NCI-H82 treated with DMSO at 0.1 percent for 48 hours (cell line): ENCODE results near the gene GRAMD1B.

ENCODE experiments used
- DNase-seq: peaks from one replicate; lab custom pipeline; 2025; ENCODE audit not compliant: unreplicated experiment; lab: John Stamatoyannopoulos, UW

GRAMD1B gene

DNA sequence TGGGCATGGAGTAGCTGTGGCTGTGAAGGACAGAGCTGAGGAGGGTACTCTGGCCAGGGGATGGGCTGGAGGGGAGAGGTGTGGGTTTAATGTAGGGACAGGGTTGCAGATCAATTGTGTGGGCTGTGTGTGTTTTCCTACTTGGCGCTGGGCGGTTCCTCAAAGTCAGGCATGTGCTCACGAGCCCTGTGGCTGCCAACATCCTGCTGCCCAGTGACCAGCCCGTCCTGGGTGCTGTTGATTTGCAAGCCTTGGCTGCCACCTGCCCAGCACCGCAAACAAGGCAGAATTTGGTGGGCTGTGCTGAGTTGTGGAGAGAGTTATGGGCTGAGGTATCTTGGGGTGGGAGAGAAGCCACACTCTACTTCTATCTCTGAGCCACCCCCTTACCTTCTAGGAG is 155.1 kb downstream of the GRAMD1B start:
- DNase-seq, result no peak

DNA sequence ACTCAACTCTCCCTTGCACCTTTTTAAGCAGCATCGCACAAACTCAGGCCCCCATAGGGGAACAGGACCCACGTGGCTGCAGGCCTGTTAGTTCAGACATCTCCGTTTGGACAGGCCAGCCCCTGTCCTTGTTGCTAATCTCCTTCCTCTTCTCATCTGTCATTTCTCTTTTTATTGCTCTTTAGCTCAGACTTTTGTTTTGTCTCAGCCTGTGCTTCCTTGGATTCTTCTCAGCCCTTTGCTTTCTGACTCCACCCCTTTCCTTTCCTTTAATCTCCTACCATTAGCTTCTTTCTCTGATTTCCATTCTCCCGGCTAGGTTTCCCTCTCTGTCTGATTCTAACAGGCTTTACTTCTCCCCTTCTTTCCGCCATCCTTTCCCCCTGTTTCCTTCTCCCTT is 155.6 kb downstream of the GRAMD1B start:
- no peak for DNase-seq

DNA sequence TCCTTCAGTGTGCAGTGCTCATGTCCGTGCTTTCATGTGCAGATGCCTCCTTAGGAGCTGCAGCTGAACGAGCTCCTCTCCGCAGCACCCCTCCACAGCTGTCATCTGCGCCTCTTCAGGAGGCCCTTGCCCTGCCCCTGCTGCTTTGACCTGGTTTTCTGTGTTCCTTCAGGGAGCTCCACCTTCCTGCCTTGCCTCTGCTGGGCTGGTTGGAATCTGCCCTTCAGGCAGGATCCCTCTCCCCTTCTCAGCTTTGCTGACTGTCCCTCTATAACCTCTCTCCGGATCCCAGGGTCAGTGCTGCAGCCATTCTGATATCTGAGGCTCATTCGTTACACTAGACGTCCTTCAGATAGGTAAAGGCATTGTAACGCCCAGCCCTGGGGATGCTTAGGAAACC is 156.5 kb downstream of the GRAMD1B start:
- no peak for DNase-seq

GRCh38 chr11:123587044-123587443 is 157.0 kb downstream of the GRAMD1B start:
- no peak for DNase-seq

GRCh38 chr11:123587559-123587958 is 157.5 kb downstream of the GRAMD1B start:
- DNase-seq, result no peak

- DNase-seq, result no peak
Observed at GRCh38 chr11:123588117-123588863, 158.2 kb downstream of the GRAMD1B start.

GRCh38 chr11:123588864-123589262 is 158.8 kb downstream of the GRAMD1B start:
- no peak for DNase-seq

- DNase-seq, result no peak
Observed at GRCh38 chr11:123590296-123590912, 160.3 kb downstream of the GRAMD1B start.

DNA sequence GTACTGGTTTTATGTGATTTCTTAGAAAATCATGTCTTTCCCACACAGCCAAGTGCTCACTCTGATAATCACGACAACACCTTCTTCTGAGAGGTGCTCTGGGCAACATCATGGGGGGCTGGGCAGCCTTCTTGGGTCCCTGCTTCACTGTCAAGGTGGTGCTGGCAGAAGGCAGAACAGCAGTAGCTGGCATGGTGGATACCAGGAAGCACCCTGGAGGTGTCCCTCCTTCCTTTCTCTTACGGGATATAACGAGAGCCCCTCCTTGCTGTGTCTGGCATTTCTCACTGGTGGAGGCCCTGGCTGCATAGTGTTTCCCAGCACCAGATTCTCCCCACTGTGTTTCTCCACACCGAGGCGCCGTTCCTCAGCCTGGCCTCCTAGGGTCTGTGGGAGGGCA is 163.5 kb downstream of the GRAMD1B start:
- no peak for DNase-seq

- DNase-seq, result no peak
Observed at GRCh38 chr11:123594188-123594901, 164.3 kb downstream of the GRAMD1B start.

DNA sequence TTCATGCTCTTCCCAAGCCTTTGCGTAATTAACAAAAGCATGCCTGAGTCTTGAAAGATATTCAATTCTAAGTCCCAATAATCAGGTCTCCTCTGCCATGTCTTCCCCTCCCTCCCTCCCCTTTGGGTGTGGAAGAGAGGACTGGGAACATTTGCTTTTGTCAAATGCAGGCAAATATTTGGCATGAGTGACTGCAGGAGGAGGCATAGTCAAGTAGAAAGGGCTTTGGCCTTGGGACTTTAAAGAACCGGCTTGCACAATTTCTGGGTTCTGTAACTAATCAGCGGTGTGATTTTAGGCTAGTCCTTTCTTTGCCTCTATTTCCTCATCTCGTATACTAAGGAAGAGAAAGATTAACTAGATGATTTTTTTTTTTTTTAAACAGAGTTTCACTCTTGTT is 164.9 kb downstream of the GRAMD1B start:
- no peak for DNase-seq

GRCh38 chr11:123597859-123598258 is 167.8 kb downstream of the GRAMD1B start:
- DNase-seq, result no peak

DNA sequence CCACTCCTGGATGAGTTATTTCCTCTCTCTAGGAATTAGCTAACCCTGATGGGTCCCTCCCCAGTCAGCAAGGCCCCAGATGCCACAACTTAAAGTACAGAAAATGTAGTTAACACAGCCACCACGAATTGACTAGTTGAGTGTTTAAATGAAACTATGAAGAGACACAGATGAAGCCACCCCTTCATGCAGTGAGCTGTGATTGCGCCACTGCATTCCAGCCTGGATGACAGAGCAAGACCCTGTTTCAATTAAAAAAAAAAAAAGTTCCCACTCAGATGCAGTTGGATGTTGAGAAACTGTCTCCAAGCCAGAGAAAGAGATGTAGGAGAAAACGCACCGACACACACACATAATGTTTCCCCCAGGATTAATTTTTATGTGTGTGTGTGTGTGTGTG is 171.1 kb downstream of the GRAMD1B start:
- no peak for DNase-seq

DNA sequence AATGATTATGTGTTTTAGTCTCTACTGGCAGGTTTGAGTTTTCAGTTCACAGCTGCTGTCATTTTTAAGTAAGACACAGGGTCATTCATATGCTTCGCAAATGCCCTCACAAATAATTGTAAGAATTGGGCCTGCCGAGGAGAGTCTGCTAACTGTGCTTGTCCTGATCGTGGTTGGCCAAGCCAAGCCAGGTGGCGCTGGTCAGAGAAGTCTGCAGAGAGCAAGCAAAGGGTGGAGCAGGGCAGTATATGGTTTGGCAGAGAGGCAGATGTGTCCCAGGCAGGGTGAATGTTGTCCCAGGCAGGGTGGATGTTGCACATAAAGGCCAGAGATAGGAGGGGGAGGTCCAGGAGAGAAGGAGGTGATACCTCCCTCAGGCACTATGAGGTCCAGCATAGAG is 171.7 kb downstream of the GRAMD1B start:
- DNase-seq, result no peak

DNA sequence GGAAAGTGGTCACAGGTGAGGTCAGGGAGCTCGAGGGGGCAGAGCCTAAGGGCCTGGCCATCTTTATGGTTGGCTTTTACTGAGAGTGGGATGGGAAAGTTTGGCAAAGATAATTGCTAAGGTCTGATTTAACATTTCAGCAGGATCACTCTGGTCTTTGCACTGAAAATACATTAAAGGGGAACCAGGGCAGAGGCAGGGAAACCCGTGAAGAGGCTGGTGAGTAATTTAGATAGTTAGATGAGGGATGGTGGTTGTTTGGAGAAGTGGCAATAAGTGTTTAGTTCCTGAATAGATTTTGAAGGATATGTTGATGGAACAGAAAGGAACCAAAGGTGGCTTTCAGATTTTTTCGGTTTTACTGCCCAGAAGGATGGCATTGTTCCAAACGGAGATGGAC is 173.6 kb downstream of the GRAMD1B start:
- DNase-seq, result no peak

DNA sequence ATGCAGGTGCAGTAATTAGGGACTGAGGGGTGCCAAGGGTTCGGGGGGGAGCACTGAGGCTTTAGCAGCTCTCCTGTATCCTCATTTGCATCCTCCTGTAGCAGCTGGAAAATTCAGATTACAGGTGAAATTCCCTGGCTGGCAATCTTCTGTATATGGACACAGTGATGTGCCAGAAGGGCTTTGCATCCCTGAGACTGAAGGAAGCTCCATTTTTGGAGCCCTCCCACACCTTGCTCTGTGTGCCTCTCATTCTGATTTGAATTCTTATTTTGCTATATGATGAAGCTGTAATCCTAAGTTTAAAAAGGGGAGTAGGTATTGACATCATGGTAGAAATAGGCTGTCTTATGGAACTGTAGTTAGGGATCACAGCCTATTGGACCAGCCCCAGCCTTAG is 177.7 kb downstream of the GRAMD1B start:
- DNase-seq, result no peak

GRCh38 chr11:123608371-123608770 is 178.3 kb downstream of the GRAMD1B start:
- no peak for DNase-seq

DNA sequence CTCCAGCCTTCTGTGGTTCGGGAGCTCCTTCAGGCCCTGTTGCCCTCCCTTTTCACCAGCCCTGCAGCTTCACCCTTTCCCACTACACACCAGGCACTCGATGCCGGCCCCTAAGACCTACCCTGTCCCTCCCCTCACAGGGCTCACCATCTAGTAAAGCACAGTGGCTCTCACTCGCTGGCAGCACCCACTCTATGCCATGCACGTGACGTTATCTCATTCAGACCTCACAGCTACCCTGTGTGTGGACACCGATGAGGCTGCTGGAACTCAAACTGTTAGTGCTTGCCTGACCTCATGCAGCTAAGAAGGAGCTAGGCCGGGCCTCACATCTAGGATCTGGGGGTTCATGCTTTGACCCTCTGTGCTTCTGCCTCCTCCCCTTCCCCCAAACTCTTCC is 178.9 kb downstream of the GRAMD1B start:
- DNase-seq, result no peak

DNA sequence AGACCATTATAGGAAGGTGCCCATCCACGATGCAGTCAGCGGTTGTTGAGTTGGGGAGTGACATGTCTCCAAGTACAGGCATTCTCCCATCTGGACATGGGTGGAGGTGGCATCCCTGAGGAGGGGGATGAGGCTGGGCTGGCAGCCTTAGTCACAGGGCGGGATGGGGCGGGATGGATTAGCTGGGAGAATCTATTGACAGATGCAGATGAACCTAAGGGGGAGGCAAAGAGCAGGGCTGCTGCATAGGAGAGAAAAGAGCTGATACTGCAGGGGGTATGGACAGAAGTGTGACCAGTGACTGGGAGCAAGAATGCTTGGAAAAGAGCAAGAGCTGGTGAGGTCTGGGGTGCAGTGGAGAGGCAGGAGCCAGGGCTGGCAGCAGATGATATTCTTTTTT is 181.6 kb downstream of the GRAMD1B start:
- no peak for DNase-seq

GRCh38 chr11:123616505-123617198 is 186.6 kb downstream of the GRAMD1B start:
- DNase-seq, result no peak

GRCh38 chr11:123622576-123622975 is 192.5 kb downstream of the GRAMD1B start:
- no peak for DNase-seq

- no peak for DNase-seq
Observed at GRCh38 chr11:123624974-123625373, 194.9 kb downstream of the GRAMD1B start.
